PC-9 (cell line): ENCODE results near the gene RIMBP2. TPM values are rescaled to one million over a fixed set of nuclear protein-coding genes. Genes with fewer than 3 reads are reported as not detected.

Experiments used
- BruUV-seq: library from RNA; stranded (reverse); fragments of 400-500 nt; replicated peaks from 2 replicates; lab custom pipeline; 2021; lab: Mats Ljungman, UMichigan
- CTCF ChIA-PET: fragments of 300-600 bp; sonication (Branson Sonifier 250); formaldehyde crosslinking; loops from one replicate; lab custom pipeline; 2022; ENCODE audit warnings: antibody characterized with exemption; lab: Charles Lee
- POLR2A ChIA-PET: fragments of 300-600 bp; sonication (Branson Sonifier 250); formaldehyde crosslinking; loops from one replicate; lab custom pipeline; 2022; ENCODE audit warnings: antibody characterized with exemption; ENCODE audit not compliant: unreplicated experiment; lab: Charles Lee
- DNase-seq, 2 experiments: peaks; one replicate each; pipeline versions ENCODE4 v3.0.0 to v3.0.0-alpha.2; 2015 to 2022; ENCODE audit warnings: mixed read lengths in 1 of 2
- H2AFZ ChIP-seq: fragments of 200-600 bp; sonication (generic); 2 replicates; pipeline ENCODE4 v1.8.1; 2017; ENCODE audit warnings: antibody characterized with exemption
- H3F3A ChIP-seq: fragments of 200-600 bp; sonication (generic); 2 replicates; pipeline ENCODE4 v1.8.1; 2017; ENCODE audit warnings: antibody characterized with exemption, mild to moderate bottlenecking, low read depth; ENCODE audit not compliant: insufficient read depth
- H3K27ac ChIP-seq: fragments of 200-600 bp; sonication (generic); 2 replicates; pipeline ENCODE4 v1.6.1; 2016; ENCODE audit warnings: mixed run types
- H3K27me3 ChIP-seq: fragments of 200-600 bp; sonication (generic); 2 replicates; pipeline ENCODE4 v1.6.1; 2016; ENCODE audit warnings: low read depth, mixed run types; ENCODE audit not compliant: insufficient read depth
- H3K36me3 ChIP-seq: fragments of 200-600 bp; sonication (generic); 2 replicates; pipeline ENCODE4 v1.6.1; 2016; ENCODE audit warnings: low read depth, mixed run types
- H3K4me1 ChIP-seq: fragments of 200-600 bp; sonication (generic); replicated peaks from 2 replicates; pipeline ENCODE4 v1.6.1; 2016; ENCODE audit warnings: mixed run types; ENCODE audit not compliant: insufficient read depth
- H3K4me2 ChIP-seq: fragments of 200-600 bp; sonication (generic); 2 replicates; pipeline ENCODE4 v1.6.1; 2017; ENCODE audit warnings: mixed run types
- H3K4me3 ChIP-seq: fragments of 200-600 bp; sonication (generic); 2 replicates; pipeline ENCODE4 v1.6.1; 2016; ENCODE audit warnings: mixed run types
- H3K79me2 ChIP-seq: fragments of 200-600 bp; sonication (generic); 2 replicates; pipeline ENCODE4 v1.6.1; 2017; ENCODE audit warnings: low read depth, mixed run types
- H3K9me2 ChIP-seq: fragments of 200-600 bp; sonication (generic); 2 replicates; pipeline ENCODE4 v1.8.1; 2017; ENCODE audit warnings: mild to moderate bottlenecking; ENCODE audit not compliant: insufficient read depth
- H3K9me3 ChIP-seq: fragments of 200-600 bp; sonication (generic); 2 replicates; pipeline ENCODE4 v1.8.1; 2016; ENCODE audit warnings: low read depth; ENCODE audit not compliant: insufficient read depth
- H4K20me1 ChIP-seq: fragments of 200-600 bp; sonication (generic); 2 replicates; pipeline ENCODE4 v1.8.1; 2017; ENCODE audit not compliant: insufficient read depth
- CTCF ChIP-seq: fragments of 200-600 bp; sonication (generic); conservative IDR thresholded peaks from 2 replicates; pipeline ENCODE4 v1.6.1; 2017; ENCODE audit warnings: mixed run types, antibody characterized with exemption, mild to moderate bottlenecking, moderate library complexity
- EZH2 ChIP-seq: fragments of 200-600 bp; sonication (generic); IDR thresholded peaks from 2 replicates; pipeline ENCODE4 v1.8.0; 2017; ENCODE audit warnings: antibody characterized with exemption, low read depth
- intact Hi-C: fragments of 100-400 bp; cut with micrococcal nuclease; formaldehyde crosslinking; loops from one replicate; pipeline ENCODE4 v1.10.0; 2022; ENCODE audit not compliant: unreplicated experiment
- total RNA-seq: library from RNA; stranded (reverse); gene quantifications from 2 replicates; pipeline ENCODE4 v1.2.3, GENCODE V29; 2021

RIMBP2 gene
- total RNA-seq, 1 experiment from 2014 or later, result not detected

GRCh38 chr12:130473266-130473665 is 242.8 kb downstream of the RIMBP2 start:
- TF ChIP-seq CTCF, result no peak
- TF ChIP-seq EZH2, result no peak
- Histone ChIP-seq H3K27me3 (peaks cover 86% of the 10 kb centered on the region), H3F3A (no peaks in the 10 kb centered on the region), H3K9me3 (no peaks in the 10 kb centered on the region), H3K36me3 (no peaks in the 10 kb centered on the region), H3K9me2 (no peaks in the 10 kb centered on the region), H3K79me2 (no peaks in the 10 kb centered on the region), H2AFZ (no peak overlapping the region), H3K4me2 (no peak overlapping the region), H3K4me1 (no peaks in the 10 kb centered on the region), H3K4me3 (no peak overlapping the region), H3K27ac (no peak overlapping the region), H4K20me1 (no peaks in the 10 kb centered on the region)
- intact Hi-C loops, result no loop called here
- ChIA-PET POLR2A (no interaction called here), CTCF (no interaction called here)
- BruUV-seq, result no TSS peak
- DNase-seq, result no peak

- Histone ChIP-seq H3K36me3 (no peaks in the 10 kb centered on the region), H2AFZ (no peak overlapping the region), H3K27me3 (peaks cover 72% of the 10 kb centered on the region), H4K20me1 (no peaks in the 10 kb centered on the region), H3K4me2 (no peak overlapping the region), H3K4me1 (no peaks in the 10 kb centered on the region), H3K9me3 (no peaks in the 10 kb centered on the region), H3K9me2 (no peaks in the 10 kb centered on the region), H3K27ac (no peak overlapping the region), H3K4me3 (no peak overlapping the region), H3K79me2 (no peaks in the 10 kb centered on the region), H3F3A (no peaks in the 10 kb centered on the region)
- ChIA-PET POLR2A (no interaction called here), CTCF (no interaction called here)
- TF ChIP-seq CTCF, result no peak
- TF ChIP-seq EZH2, result no peak
- intact Hi-C loops, result no loop called here
- BruUV-seq, result no TSS peak
- no peak for DNase-seq
Observed at GRCh38 chr12:130470969-130471368, 245.1 kb downstream of the RIMBP2 start.

- H3K36me3 ChIP-seq, result no peaks in the 10 kb centered on the region
- H3K4me3 ChIP-seq, result no peak overlapping the region
- H3K27ac ChIP-seq, result no peak overlapping the region
- no peak for DNase-seq
- ChIA-PET CTCF (no interaction called here), POLR2A (no interaction called here)
- no peaks in the 10 kb centered on the region for H3K9me2 ChIP-seq
- no peaks in the 10 kb centered on the region for H3K4me1 ChIP-seq
- no peaks in the 10 kb centered on the region for H3K9me3 ChIP-seq
- peaks cover 58% of the 10 kb centered on the region for H3K27me3 ChIP-seq
- H3K79me2 ChIP-seq, result no peaks in the 10 kb centered on the region
- intact Hi-C loops, result no loop called here
- no peaks in the 10 kb centered on the region for H3F3A ChIP-seq
- no peak overlapping the region for H3K4me2 ChIP-seq
- no peaks in the 10 kb centered on the region for H4K20me1 ChIP-seq
- no peak overlapping the region for H2AFZ ChIP-seq
- no peak for TF ChIP-seq EZH2
- TF ChIP-seq CTCF, result no peak
- no TSS peak for BruUV-seq
Observed at GRCh38 chr12:130469552-130469951, 246.5 kb downstream of the RIMBP2 start.
